H1 (cell line): Measurements from ENCODE around the gene GRAMD2A. TPM values are rescaled to one million over a fixed set of nuclear protein-coding genes. Genes with fewer than 3 reads are reported as not detected.

Experiments
- BACH1 ChIP-seq: IDR thresholded peaks from 2 replicates; pipeline ENCODE4 v1.6.1; 2012; ENCODE audit warnings: low read length, improper control_type of control experiment
- BCL11A ChIP-seq, 2 experiments: IDR thresholded peaks; one replicate each; pipeline ENCODE4 v1.6.1; 2011; ENCODE audit warnings: low read depth in 2 of 2, low read length in 2 of 2, mild to moderate bottlenecking in 2 of 2
- KDM5A ChIP-seq: fragments of 200-600 bp; IDR thresholded peaks from 2 replicates; pipeline ENCODE4 v1.7.1; 2012; ENCODE audit warnings: mild to moderate bottlenecking, low read length, inconsistent platforms, mixed read lengths
- RNF2 ChIP-seq: fragments of 200-900, 300-1000 bp; sonication (generic); IDR thresholded peaks from 2 replicates; pipeline ENCODE4 v1.7.1; 2016; ENCODE audit warnings: borderline replicate concordance, low read depth, mild to moderate bottlenecking, antibody characterized with exemption, low read length; ENCODE audit not compliant: poor library complexity, severe bottlenecking; ENCODE audit errors: missing control alignments
- TAF1 ChIP-seq: IDR thresholded peaks from 2 replicates; pipeline ENCODE4 v1.6.1; 2011; ENCODE audit warnings: mild to moderate bottlenecking, low read depth, low read length
- TAF7 ChIP-seq: optimal IDR thresholded peaks from 2 replicates; pipeline ENCODE3; 2011; ENCODE audit warnings: low read depth, mild to moderate bottlenecking, inconsistent platforms, low read length, moderate library complexity, borderline replicate concordance
- TBP ChIP-seq: IDR thresholded peaks from 2 replicates; pipeline ENCODE4 v1.6.1; 2011; ENCODE audit warnings: low read depth, low read length, improper control_type of control experiment
- YY1 ChIP-seq: IDR thresholded peaks from 2 replicates; pipeline ENCODE4 v1.6.1; 2011; ENCODE audit warnings: low read depth, mild to moderate bottlenecking, low read length
- polyA plus RNA-seq, 7 experiments: library from polyadenylated mRNA; depleted of rRNA in 3 of 7; stranded (reverse) in 5 of 7; unstranded in 2 of 7; fragments of >200 nt in 5 of 7; fragments of 200-250 nt in 2 of 7; gene quantifications; 1 replicate in 5 of 7; 2 replicates in 1 of 7; 4 replicates in 1 of 7; pipeline versions ENCODE4 v1.2.1 to v1.2.3, GENCODE V29; 2011 to 2013; ENCODE audit warnings: missing spikeins in 2 of 7, mixed read lengths in 2 of 7
- total RNA-seq: library from RNA; stranded (reverse); fragmentation: NEBNext Ultra II Directional; extraction: Animal tissue kit (Norgen Biotek cat#: 25700); gene quantifications from 2 replicates; pipeline ENCODE4 v1.2.1, GENCODE V29; 2021
- TF ChIP-seq, protein P1 (sequence below): fragments of 300-600 bp; sonication (generic); IDR thresholded peaks from 2 replicates; pipeline ENCODE4 v1.7.1; 2012; ENCODE audit warnings: low read length, moderate library complexity, mild to moderate bottlenecking, inconsistent platforms; ENCODE audit not compliant: insufficient replicate concordance

GRAMD2A gene
- total and polyA plus RNA-seq, 2 of the 8 experiments (the other 6 are each of a cell fraction or from before 2014, with no cell fraction given): 0.57 to 1.5 TPM

DNA sequence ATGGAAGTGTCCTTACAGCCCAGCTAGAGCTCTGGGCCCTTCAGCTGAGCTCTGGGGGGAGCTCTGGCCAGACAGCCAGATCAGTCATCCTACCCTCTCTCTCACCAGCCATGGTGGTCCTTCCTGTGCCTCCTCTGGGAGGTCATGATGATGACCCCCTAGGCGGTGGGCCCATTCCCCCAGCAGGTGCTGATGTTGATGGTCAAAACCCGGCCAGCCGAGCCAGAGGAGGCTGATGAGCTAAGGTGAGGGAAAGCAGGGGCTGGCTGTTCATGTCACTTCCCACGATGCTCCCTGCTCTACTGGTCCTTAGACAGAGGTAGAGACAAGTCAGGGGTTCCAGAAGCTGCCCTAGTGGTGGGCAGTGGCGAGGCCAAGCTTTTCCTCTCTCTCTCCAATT, 35.0 kb downstream of the GRAMD2A start (continued):
- TF ChIP-seq, protein P1, sequence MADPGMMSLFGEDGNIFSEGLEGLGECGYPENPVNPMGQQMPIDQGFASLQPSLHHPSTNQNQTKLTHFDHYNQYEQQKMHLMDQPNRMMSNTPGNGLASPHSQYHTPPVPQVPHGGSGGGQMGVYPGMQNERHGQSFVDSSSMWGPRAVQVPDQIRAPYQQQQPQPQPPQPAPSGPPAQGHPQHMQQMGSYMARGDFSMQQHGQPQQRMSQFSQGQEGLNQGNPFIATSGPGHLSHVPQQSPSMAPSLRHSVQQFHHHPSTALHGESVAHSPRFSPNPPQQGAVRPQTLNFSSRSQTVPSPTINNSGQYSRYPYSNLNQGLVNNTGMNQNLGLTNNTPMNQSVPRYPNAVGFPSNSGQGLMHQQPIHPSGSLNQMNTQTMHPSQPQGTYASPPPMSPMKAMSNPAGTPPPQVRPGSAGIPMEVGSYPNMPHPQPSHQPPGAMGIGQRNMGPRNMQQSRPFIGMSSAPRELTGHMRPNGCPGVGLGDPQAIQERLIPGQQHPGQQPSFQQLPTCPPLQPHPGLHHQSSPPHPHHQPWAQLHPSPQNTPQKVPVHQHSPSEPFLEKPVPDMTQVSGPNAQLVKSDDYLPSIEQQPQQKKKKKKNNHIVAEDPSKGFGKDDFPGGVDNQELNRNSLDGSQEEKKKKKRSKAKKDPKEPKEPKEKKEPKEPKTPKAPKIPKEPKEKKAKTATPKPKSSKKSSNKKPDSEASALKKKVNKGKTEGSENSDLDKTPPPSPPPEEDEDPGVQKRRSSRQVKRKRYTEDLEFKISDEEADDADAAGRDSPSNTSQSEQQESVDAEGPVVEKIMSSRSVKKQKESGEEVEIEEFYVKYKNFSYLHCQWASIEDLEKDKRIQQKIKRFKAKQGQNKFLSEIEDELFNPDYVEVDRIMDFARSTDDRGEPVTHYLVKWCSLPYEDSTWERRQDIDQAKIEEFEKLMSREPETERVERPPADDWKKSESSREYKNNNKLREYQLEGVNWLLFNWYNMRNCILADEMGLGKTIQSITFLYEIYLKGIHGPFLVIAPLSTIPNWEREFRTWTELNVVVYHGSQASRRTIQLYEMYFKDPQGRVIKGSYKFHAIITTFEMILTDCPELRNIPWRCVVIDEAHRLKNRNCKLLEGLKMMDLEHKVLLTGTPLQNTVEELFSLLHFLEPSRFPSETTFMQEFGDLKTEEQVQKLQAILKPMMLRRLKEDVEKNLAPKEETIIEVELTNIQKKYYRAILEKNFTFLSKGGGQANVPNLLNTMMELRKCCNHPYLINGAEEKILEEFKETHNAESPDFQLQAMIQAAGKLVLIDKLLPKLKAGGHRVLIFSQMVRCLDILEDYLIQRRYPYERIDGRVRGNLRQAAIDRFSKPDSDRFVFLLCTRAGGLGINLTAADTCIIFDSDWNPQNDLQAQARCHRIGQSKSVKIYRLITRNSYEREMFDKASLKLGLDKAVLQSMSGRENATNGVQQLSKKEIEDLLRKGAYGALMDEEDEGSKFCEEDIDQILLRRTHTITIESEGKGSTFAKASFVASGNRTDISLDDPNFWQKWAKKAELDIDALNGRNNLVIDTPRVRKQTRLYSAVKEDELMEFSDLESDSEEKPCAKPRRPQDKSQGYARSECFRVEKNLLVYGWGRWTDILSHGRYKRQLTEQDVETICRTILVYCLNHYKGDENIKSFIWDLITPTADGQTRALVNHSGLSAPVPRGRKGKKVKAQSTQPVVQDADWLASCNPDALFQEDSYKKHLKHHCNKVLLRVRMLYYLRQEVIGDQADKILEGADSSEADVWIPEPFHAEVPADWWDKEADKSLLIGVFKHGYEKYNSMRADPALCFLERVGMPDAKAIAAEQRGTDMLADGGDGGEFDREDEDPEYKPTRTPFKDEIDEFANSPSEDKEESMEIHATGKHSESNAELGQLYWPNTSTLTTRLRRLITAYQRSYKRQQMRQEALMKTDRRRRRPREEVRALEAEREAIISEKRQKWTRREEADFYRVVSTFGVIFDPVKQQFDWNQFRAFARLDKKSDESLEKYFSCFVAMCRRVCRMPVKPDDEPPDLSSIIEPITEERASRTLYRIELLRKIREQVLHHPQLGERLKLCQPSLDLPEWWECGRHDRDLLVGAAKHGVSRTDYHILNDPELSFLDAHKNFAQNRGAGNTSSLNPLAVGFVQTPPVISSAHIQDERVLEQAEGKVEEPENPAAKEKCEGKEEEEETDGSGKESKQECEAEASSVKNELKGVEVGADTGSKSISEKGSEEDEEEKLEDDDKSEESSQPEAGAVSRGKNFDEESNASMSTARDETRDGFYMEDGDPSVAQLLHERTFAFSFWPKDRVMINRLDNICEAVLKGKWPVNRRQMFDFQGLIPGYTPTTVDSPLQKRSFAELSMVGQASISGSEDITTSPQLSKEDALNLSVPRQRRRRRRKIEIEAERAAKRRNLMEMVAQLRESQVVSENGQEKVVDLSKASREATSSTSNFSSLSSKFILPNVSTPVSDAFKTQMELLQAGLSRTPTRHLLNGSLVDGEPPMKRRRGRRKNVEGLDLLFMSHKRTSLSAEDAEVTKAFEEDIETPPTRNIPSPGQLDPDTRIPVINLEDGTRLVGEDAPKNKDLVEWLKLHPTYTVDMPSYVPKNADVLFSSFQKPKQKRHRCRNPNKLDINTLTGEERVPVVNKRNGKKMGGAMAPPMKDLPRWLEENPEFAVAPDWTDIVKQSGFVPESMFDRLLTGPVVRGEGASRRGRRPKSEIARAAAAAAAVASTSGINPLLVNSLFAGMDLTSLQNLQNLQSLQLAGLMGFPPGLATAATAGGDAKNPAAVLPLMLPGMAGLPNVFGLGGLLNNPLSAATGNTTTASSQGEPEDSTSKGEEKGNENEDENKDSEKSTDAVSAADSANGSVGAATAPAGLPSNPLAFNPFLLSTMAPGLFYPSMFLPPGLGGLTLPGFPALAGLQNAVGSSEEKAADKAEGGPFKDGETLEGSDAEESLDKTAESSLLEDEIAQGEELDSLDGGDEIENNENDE: no peak
- TF ChIP-seq RNF2 (no peak), TAF1 (no peak), BACH1 (no peak), TAF7 (no peak), TBP (no peak), YY1 (no peak), BCL11A (IDR thresholded peaks at IDR 0.05; ENCODE audit: low read depth in 2 of 2, low read length in 2 of 2) (no peak), KDM5A (no peak)
